Measurements from ENCODE around the gene AGO3.

GRCh38 chr1:36051821-36052220 lies 120.9 kb downstream of the AGO3 start:
- TF ChIP-seq POLR2AphosphoS5 (IDR thresholded peaks at IDR 0.05) (no peak), POLR2A (IDR thresholded peaks at IDR 0.05) (no peak), CTCF (IDR thresholded peaks at IDR 0.05) (no peak)
